HepG2 (cell line): Measurements from ENCODE around the gene TMEM14B. TPM values are rescaled to one million over a fixed set of nuclear protein-coding genes. Genes with fewer than 3 reads are reported as not detected.

Experiments used
- ATAC-seq: fragments of 200-7000 bp; cut with Tn5 transposase; 3 replicates; pipeline ENCODE4 v1.9.1; 2020; ENCODE audit warnings: mild to moderate bottlenecking, moderate library complexity
- BruUV-seq: library from RNA; stranded (reverse); fragments of 400-500 nt; replicated peaks from 2 replicates; lab custom pipeline; 2021; lab: Mats Ljungman, UMichigan
- CTCF ChIA-PET: fragments of 300-600 bp; formaldehyde crosslinking; extraction: SDS; loops from one replicate; lab custom pipeline; 2021; ENCODE audit warnings: low total read pairs, inconsistent platforms, low intra/inter-chr PET ratio; lab: Yijun Ruan, JAX
- POLR2A ChIA-PET: fragments of 350-600 bp; sonication (Branson Sonifier 250); formaldehyde crosslinking; loops from one replicate; lab custom pipeline; 2020; ENCODE audit warnings: antibody characterized with exemption, inconsistent platforms; lab: Yijun Ruan, JAX
- DNase-seq: peaks from one replicate; pipeline ENCODE4 v3.0.0-alpha.2; 2015; ENCODE audit warnings: low spot score
- FAIRE-seq: peaks from 3 replicates; lab custom pipeline; 2011; peaks lifted over from hg19 to GRCh38; lab: Jason Lieb, UNC
- H2AFZ ChIP-seq: one replicate; pipeline ENCODE4 v1.6.1; 2011; ENCODE audit warnings: low read length, inconsistent platforms
- H3K27ac ChIP-seq: fragments of 300-600 bp; 3 replicates; pipeline ENCODE4 v1.8.0; 2011; ENCODE audit warnings: mixed run types, mild to moderate bottlenecking, mixed read lengths, low read length, inconsistent platforms; ENCODE audit not compliant: insufficient read depth; ENCODE audit errors: extremely low read length
- H3K27me3 ChIP-seq, 2 experiments: fragments of 200-600 bp in 1 of 2; 2 replicates in 1 of 2; 3 replicates in 1 of 2; pipeline versions ENCODE4 v1.6.0 to v1.8.0; 2011; ENCODE audit warnings: low read length in 2 of 2, mild to moderate bottlenecking in 2 of 2, moderate library complexity in 2 of 2, inconsistent platforms in 1 of 2; ENCODE audit not compliant: insufficient read depth in 2 of 2, control insufficient read depth in 1 of 2
- H3K36me3 ChIP-seq, 2 experiments: fragments of 200-600 bp in 1 of 2; replicated peaks in 1 of 2; 2 replicates in 1 of 2; 3 replicates in 1 of 2; pipeline versions ENCODE4 v1.5.1 to v1.8.0; 2011; ENCODE audit warnings: low read length in 2 of 2, inconsistent platforms in 1 of 2; ENCODE audit not compliant: insufficient read depth in 2 of 2, control insufficient read depth in 1 of 2
- H3K4me1 ChIP-seq: 2 replicates; pipeline ENCODE4 v1.5.1; 2012; ENCODE audit warnings: low read length, inconsistent platforms; ENCODE audit not compliant: insufficient read depth
- H3K4me2 ChIP-seq: 2 replicates; pipeline ENCODE4 v1.6.0; 2011; ENCODE audit warnings: low read depth, low read length, inconsistent platforms
- H3K4me3 ChIP-seq, 3 experiments: fragments of 200-600 bp in 1 of 3; sonication (generic), shearing (Covaris generic) in 1 of 3; replicated peaks in 1 of 3; 2 replicates each; pipeline ENCODE4 v1.5.1; 2011 to 2016; ENCODE audit warnings: low read length in 3 of 3, inconsistent platforms in 2 of 3, low read depth in 2 of 3, mild to moderate bottlenecking in 2 of 3, control low read depth in 1 of 3, mixed read lengths in 1 of 3; ENCODE audit not compliant: insufficient read depth in 1 of 3
- H3K79me2 ChIP-seq: one replicate; pipeline ENCODE4 v1.6.1; 2011; ENCODE audit warnings: low read length, inconsistent platforms; ENCODE audit not compliant: insufficient read depth
- H3K9ac ChIP-seq: 2 replicates; pipeline ENCODE4 v1.6.0; 2011; ENCODE audit warnings: mild to moderate bottlenecking, low read depth, low read length, inconsistent platforms; ENCODE audit not compliant: insufficient read depth
- H3K9me3 ChIP-seq: 2 replicates; pipeline ENCODE4 v1.5.1; 2012; ENCODE audit warnings: mild to moderate bottlenecking, low read length
- H4K20me1 ChIP-seq: 2 replicates; pipeline ENCODE4 v1.6.0; 2011; ENCODE audit warnings: inconsistent platforms, mild to moderate bottlenecking, low read length, moderate library complexity; ENCODE audit not compliant: insufficient read depth
- MED8 ChIP-seq: sonication (generic); formaldehyde crosslinking; IDR thresholded peaks from 2 replicates; pipeline ENCODE4 v1.8.1; 2023; ENCODE audit warnings: mild to moderate bottlenecking, missing genetic modification reagents; ENCODE audit not compliant: insufficient replicate concordance
- MLXIP ChIP-seq: sonication (generic); formaldehyde crosslinking; IDR thresholded peaks from 2 replicates; pipeline ENCODE4 v1.9.0; 2021; ENCODE audit warnings: missing genetic modification reagents, borderline replicate concordance
- STAG1 ChIP-seq: sonication (generic); formaldehyde crosslinking; IDR thresholded peaks from 2 replicates; pipeline ENCODE4 v1.4.0; 2020; ENCODE audit warnings: missing genetic modification reagents
- ZNF317 ChIP-seq: sonication (generic); formaldehyde crosslinking; IDR thresholded peaks from 2 replicates; pipeline ENCODE4 v1.5.0; 2020; ENCODE audit warnings: mild to moderate bottlenecking, missing genetic modification reagents
- ZNF720 ChIP-seq: sonication (generic); formaldehyde crosslinking; IDR thresholded peaks from 2 replicates; pipeline ENCODE4 v1.4.0; 2020; ENCODE audit warnings: missing genetic modification reagents
- ZNF777 ChIP-seq: sonication (generic); formaldehyde crosslinking; IDR thresholded peaks from 2 replicates; pipeline ENCODE4 v1.4.0; 2020; ENCODE audit warnings: missing genetic modification reagents
- WGBS: methylation state at CpG from one replicate; pipeline ENCODE4 v1.1.6; 2017; ENCODE audit warnings: low lambda C conversion rate; 5-methylcytosine and 5-hydroxymethylcytosine counted together
- in situ Hi-C: cut with HindIII; loops from 2 replicates; pipeline ENCODE4 v1.10.0; 2017; ENCODE audit warnings: low pct_unique_long_range_greater_than_20kb; ENCODE audit not compliant: extremely low pct_ligation_motif_present
- intact Hi-C: fragments of 100-400 bp; cut with micrococcal nuclease; formaldehyde crosslinking; loops from one replicate; pipeline ENCODE4 v1.10.0; 2022; ENCODE audit not compliant: unreplicated experiment
- polyA plus RNA-seq, 8 experiments: library from polyadenylated mRNA; depleted of rRNA in 3 of 8; stranded (reverse) in 7 of 8; unstranded in 1 of 8; fragments of >200 nt; fragmentation: Illumina TruSeq in 4 of 8; extraction: Trizol in 4 of 8; gene quantifications; 2 replicates each; pipeline versions ENCODE4 v1.2.1 to v1.2.3, GENCODE V29; 2011 to 2016; ENCODE audit warnings: low read depth in 4 of 8, missing spikeins in 1 of 8, mixed read lengths in 1 of 8; ENCODE audit not compliant: insufficient read depth in 1 of 8
- total RNA-seq, 5 experiments: library from RNA; depleted of rRNA; stranded (reverse); fragments of >200 nt; fragmentation: Illumina TruSeq; extraction: Trizol; gene quantifications; 2 replicates each; pipeline ENCODE4 v1.2.3, GENCODE V29; 2016; ENCODE audit warnings: low read depth in 1 of 5
- TF ChIP-seq, protein P1 (sequence below): IDR thresholded peaks from 2 replicates; pipeline ENCODE4 v1.6.1; 2016
- TF ChIP-seq, protein P2 (sequence below): sonication (generic); formaldehyde crosslinking; IDR thresholded peaks from 2 replicates; pipeline ENCODE4 v1.5.1; 2020; ENCODE audit warnings: mild to moderate bottlenecking, missing genetic modification reagents, borderline replicate concordance

The TMEM14B gene
- total and polyA plus RNA-seq, 2 of the 13 experiments (the other 11 are each of a cell fraction or from before 2014, with no cell fraction given), result 133 to 200 TPM

DNA sequence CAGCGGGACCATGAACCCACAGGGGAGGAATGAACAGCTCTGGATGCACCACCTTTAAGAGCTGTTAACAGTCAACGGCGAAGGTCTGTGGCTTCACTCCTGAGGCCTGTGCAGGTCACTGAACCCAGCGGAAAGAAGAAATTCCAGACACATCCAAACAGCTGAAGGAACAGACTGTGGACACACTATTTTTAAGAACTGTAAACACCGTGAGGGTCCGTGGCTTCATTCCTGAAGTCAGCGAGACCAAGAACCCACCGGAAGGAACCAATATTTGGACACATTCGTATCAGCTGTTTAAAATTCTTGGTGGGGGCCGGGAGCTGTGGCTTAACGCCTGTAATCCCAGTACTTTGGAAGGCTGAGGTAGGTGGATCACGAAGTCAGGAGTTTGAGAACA is 5.4 kb upstream of the TMEM14B start:
- ChIA-PET POLR2A (interaction anchor here (4.4 kb wide), 1 partner anchor 21 kb away, joined by 42 read pairs; the partner anchor contains the start of gene TMEM14C), CTCF (no interaction called here)
- no peak overlapping the region for H3K4me2 ChIP-seq
- no peak for FAIRE-seq
- DNase-seq, result no peak
- in situ Hi-C loops (no loop called here), intact Hi-C loops (no loop called here)
- H3K27me3 ChIP-seq, result no peaks in the 10 kb centered on the region
- no peak for TF ChIP-seq ZNF777 (CRISPR knock-in tag)
- TF ChIP-seq STAG1 (CRISPR knock-in tag), result no peak
- TF ChIP-seq ZNF720 (CRISPR knock-in tag), result no peak
- TF ChIP-seq MED8, result no peak
- TF ChIP-seq MLXIP (CRISPR knock-in tag), result no peak
- TF ChIP-seq, protein P1, sequence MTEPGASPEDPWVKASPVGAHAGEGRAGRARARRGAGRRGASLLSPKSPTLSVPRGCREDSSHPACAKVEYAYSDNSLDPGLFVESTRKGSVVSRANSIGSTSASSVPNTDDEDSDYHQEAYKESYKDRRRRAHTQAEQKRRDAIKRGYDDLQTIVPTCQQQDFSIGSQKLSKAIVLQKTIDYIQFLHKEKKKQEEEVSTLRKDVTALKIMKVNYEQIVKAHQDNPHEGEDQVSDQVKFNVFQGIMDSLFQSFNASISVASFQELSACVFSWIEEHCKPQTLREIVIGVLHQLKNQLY (CRISPR knock-in tag), result no peak
- TF ChIP-seq ZNF317 (CRISPR knock-in tag), result no peak
- TF ChIP-seq, protein P2, sequence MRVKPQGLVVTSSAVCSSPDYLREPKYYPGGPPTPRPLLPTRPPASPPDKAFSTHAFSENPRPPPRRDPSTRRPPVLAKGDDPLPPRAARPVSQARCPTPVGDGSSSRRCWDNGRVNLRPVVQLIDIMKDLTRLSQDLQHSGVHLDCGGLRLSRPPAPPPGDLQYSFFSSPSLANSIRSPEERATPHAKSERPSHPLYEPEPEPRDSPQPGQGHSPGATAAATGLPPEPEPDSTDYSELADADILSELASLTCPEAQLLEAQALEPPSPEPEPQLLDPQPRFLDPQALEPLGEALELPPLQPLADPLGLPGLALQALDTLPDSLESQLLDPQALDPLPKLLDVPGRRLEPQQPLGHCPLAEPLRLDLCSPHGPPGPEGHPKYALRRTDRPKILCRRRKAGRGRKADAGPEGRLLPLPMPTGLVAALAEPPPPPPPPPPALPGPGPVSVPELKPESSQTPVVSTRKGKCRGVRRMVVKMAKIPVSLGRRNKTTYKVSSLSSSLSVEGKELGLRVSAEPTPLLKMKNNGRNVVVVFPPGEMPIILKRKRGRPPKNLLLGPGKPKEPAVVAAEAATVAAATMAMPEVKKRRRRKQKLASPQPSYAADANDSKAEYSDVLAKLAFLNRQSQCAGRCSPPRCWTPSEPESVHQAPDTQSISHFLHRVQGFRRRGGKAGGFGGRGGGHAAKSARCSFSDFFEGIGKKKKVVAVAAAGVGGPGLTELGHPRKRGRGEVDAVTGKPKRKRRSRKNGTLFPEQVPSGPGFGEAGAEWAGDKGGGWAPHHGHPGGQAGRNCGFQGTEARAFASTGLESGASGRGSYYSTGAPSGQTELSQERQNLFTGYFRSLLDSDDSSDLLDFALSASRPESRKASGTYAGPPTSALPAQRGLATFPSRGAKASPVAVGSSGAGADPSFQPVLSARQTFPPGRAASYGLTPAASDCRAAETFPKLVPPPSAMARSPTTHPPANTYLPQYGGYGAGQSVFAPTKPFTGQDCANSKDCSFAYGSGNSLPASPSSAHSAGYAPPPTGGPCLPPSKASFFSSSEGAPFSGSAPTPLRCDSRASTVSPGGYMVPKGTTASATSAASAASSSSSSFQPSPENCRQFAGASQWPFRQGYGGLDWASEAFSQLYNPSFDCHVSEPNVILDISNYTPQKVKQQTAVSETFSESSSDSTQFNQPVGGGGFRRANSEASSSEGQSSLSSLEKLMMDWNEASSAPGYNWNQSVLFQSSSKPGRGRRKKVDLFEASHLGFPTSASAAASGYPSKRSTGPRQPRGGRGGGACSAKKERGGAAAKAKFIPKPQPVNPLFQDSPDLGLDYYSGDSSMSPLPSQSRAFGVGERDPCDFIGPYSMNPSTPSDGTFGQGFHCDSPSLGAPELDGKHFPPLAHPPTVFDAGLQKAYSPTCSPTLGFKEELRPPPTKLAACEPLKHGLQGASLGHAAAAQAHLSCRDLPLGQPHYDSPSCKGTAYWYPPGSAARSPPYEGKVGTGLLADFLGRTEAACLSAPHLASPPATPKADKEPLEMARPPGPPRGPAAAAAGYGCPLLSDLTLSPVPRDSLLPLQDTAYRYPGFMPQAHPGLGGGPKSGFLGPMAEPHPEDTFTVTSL (CRISPR knock-in tag), result no peak
- TF ChIP-seq, all 625 proteins: peak for 0
- no peaks in the 10 kb centered on the region; a peak in 2 of 5 replicates for H3K36me3 ChIP-seq
- H3K4me3 ChIP-seq, result no peak overlapping the region
- no peak for ATAC-seq
- WGBS, result 98% methylated on average over 12 of the region's 12 CpGs
- no peaks in the 10 kb centered on the region for H3K9me3 ChIP-seq
- no peak overlapping the region for H2AFZ ChIP-seq
- H3K79me2 ChIP-seq, result no peaks in the 10 kb centered on the region
- no peak overlapping the region for H3K9ac ChIP-seq
- no TSS peak for BruUV-seq
- H3K4me1 ChIP-seq, result peaks cover 8% of the 10 kb centered on the region
- H3K27ac ChIP-seq, result no peak overlapping the region
- no peaks in the 10 kb centered on the region for H4K20me1 ChIP-seq
